ENCODE data around the gene COLGALT1.
A peak's percentile ranks its signal among the peaks of the same experiment; 100 is the strongest.

The COLGALT1 gene

GRCh38 chr19:17572638-17573037, 17.2 kb downstream of the COLGALT1 start:
- CTCF ChIA-PET, result interaction anchor here (0.7 to 3.0 kb wide), 11 partner anchors 12 to 416 kb away, joined by 3 to 27 read pairs (median 6); no protein-coding TSS in a partner anchor
- no peak for TF ChIP-seq ZBTB10 (tag by site-specific recombination; IDR thresholded peaks at IDR 0.05)
- TF ChIP-seq ZNF274 (IDR thresholded peaks at IDR 0.05; ENCODE audit: low read length), result no peak
- no peak for TF ChIP-seq ZNF274 (tag by site-specific recombination; IDR thresholded peaks at IDR 0.05; ENCODE audit: borderline replicate concordance)
- TF ChIP-seq ZFP3 (tag by site-specific recombination; IDR thresholded peaks at IDR 0.05; ENCODE audit: low read depth), result peak; percentile 83
- TF ChIP-seq ZNF670 (tag by site-specific recombination; IDR thresholded peaks at IDR 0.05; ENCODE audit: low read depth), result no peak
- TF ChIP-seq KLF1 (tag by site-specific recombination; IDR thresholded peaks at IDR 0.05), result peak; percentile 41; the same call in 1 of the 2 replicates
- TF ChIP-seq ZSCAN30 (tag by site-specific recombination; IDR thresholded peaks at IDR 0.05), result no peak
- no peak for TF ChIP-seq ZNF560 (tag by site-specific recombination; IDR thresholded peaks at IDR 0.05; ENCODE audit: borderline replicate concordance)
- no peak for TF ChIP-seq ZNF654 (tag by site-specific recombination; IDR thresholded peaks at IDR 0.05; ENCODE audit: low read depth)
- no peak for TF ChIP-seq ZNF433 (tag by site-specific recombination; IDR thresholded peaks at IDR 0.05; ENCODE audit: low read depth)
- TF ChIP-seq ZNF639 (tag by site-specific recombination; IDR thresholded peaks at IDR 0.05), result no peak
- POLR2A ChIA-PET, result interaction anchor here (0.6 to 1.7 kb wide), 2 partner anchors 13 to 94 kb away, joined by 5 read pairs; no protein-coding TSS in a partner anchor
- H3K27ac ChIP-seq (ENCODE audit: extremely low read depth, low read depth, low read length), result no peak overlapping the region
- no peaks in the 10 kb centered on the region for H3K4me1 ChIP-seq (ENCODE audit: control insufficient read depth, insufficient read depth, low read length)
- peaks cover 38 to 52% of the 10 kb centered on the region in 2 experiments; a peak in 2 of 3 replicates for H3K36me3 ChIP-seq (ENCODE audit: control insufficient read depth in 2 of 2, insufficient read depth in 1 of 2, low read length in 2 of 2)
- no peak overlapping the region for H3K4me3 ChIP-seq (ENCODE audit: low read depth, low read length)
- no peaks in the 10 kb centered on the region for H3K9me3 ChIP-seq (ENCODE audit: control insufficient read depth, insufficient read depth, low read depth, low read length)

- no peak overlapping the region for H3K27ac ChIP-seq (ENCODE audit: extremely low read depth, low read depth, low read length)
- TF ChIP-seq ZNF416 (tag by site-specific recombination; IDR thresholded peaks at IDR 0.05) (no peak), KLF9 (tag by site-specific recombination; IDR thresholded peaks at IDR 0.05; ENCODE audit: low read depth) (no peak), PATZ1 (tag by site-specific recombination; IDR thresholded peaks at IDR 0.05) (peak; percentile 63; the same call in 1 of the 2 replicates), ZSCAN4 (tag by site-specific recombination; IDR thresholded peaks at IDR 0.05) (no peak), ZIC2 (tag by site-specific recombination; IDR thresholded peaks at IDR 0.05) (no peak), ZNF184 (tag by site-specific recombination; IDR thresholded peaks at IDR 0.05) (no peak), ZNF311 (tag by site-specific recombination; IDR thresholded peaks at IDR 0.05; ENCODE audit: borderline replicate concordance) (no peak), ZNF521 (tag by site-specific recombination; IDR thresholded peaks at IDR 0.05) (no peak), HIC1 (tag by site-specific recombination; IDR thresholded peaks at IDR 0.05) (peak; percentile 61; the same call in 1 of the 2 replicates), ZNF830 (tag by site-specific recombination; IDR thresholded peaks at IDR 0.05; ENCODE audit: low read depth) (no peak)
Observed at GRCh38 chr19:17575871-17576757, 20.7 kb downstream of the COLGALT1 start.

More at GRCh38 chr19:17575871-17576757, 20.7 kb downstream of the COLGALT1 start:
- H3K9me3 ChIP-seq (ENCODE audit: control insufficient read depth, insufficient read depth, low read depth, low read length), result no peaks in the 10 kb centered on the region
- no peaks in the 10 kb centered on the region for H3K4me1 ChIP-seq (ENCODE audit: control insufficient read depth, insufficient read depth, low read length)
- H3K36me3 ChIP-seq (ENCODE audit: control insufficient read depth in 2 of 2, insufficient read depth in 1 of 2, low read length in 2 of 2), result peaks cover 19 to 55% of the 10 kb centered on the region in 2 experiments; a peak in 2 of 3 replicates
- ChIA-PET POLR2A (interaction anchor here (0.9 kb wide), 1 partner anchor 30 kb away, joined by 5 read pairs; no protein-coding TSS in a partner anchor), CTCF (interaction anchor here (0.6 to 1.6 kb wide), 7 partner anchors 10 to 208 kb away, joined by 3 to 5 read pairs (median 3); no protein-coding TSS in a partner anchor)
- H3K4me3 ChIP-seq (ENCODE audit: low read depth, low read length), result no peak overlapping the region
